ENCODE measurements around the gene NEK10.

DNA sequence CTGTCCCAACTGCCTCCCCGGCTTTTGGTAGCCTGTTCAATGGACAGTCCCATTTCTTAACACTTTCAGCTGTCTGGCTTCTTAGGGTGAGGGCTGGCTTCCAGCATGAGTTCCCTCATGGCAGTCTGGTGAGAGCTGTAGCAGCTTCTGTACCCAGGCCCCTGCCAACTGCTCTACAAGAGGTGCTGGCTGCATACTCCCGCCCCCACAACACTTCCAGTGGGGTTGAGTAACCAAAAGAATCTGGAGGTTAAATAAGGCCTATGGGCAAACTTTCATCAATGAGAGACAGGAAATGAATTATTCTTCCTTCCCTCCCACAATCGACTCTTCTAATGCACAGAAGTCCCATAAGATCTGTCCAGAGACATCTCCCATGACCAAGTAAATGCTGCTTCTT is 145.0 kb downstream of the NEK10 start:
- TF ChIP-seq POLR2A (IDR thresholded peaks at IDR 0.05) = no peak
- TF ChIP-seq, protein P1, sequence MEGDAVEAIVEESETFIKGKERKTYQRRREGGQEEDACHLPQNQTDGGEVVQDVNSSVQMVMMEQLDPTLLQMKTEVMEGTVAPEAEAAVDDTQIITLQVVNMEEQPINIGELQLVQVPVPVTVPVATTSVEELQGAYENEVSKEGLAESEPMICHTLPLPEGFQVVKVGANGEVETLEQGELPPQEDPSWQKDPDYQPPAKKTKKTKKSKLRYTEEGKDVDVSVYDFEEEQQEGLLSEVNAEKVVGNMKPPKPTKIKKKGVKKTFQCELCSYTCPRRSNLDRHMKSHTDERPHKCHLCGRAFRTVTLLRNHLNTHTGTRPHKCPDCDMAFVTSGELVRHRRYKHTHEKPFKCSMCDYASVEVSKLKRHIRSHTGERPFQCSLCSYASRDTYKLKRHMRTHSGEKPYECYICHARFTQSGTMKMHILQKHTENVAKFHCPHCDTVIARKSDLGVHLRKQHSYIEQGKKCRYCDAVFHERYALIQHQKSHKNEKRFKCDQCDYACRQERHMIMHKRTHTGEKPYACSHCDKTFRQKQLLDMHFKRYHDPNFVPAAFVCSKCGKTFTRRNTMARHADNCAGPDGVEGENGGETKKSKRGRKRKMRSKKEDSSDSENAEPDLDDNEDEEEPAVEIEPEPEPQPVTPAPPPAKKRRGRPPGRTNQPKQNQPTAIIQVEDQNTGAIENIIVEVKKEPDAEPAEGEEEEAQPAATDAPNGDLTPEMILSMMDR (IDR thresholded peaks at IDR 0.05) = no peak

Data from lower leg skin (tissue), 3 donors.